Kidney (tissue), 14 donors: ENCODE data around the gene MRFAP1. TPM values are rescaled to one million over a fixed set of nuclear protein-coding genes. Genes with fewer than 3 reads are reported as not detected.
"Not testable (repeated sequence)": the region's sequence is repeated elsewhere in the genome, so short reads cannot be mapped to it uniquely, and the experiment has no call there.

Experiments used
- DNase-seq, 5 donors: peaks; one replicate each; pipeline ENCODE4 v3.0.0-alpha.2; 2013 to 2020
- FAIRE-seq: peaks from 2 replicates; lab custom pipeline; 2012; peaks lifted over from hg19 to GRCh38; lab: Jason Lieb, UNC
- H3K27ac ChIP-seq, 2 donors: one replicate each; pipeline ENCODE4 v1.7.0; 2013; ENCODE audit warnings: low read depth in 2 of 2, low read length in 2 of 2, inconsistent platforms in 1 of 2
- H3K27me3 ChIP-seq: one replicate; pipeline ENCODE4 v1.7.1; 2013; ENCODE audit warnings: low read length, inconsistent platforms; ENCODE audit not compliant: control insufficient read depth, insufficient read depth
- H3K36me3 ChIP-seq, 3 donors: one replicate each; pipeline versions ENCODE4 v1.7.0 to v1.7.1; 2013; ENCODE audit warnings: low read length in 3 of 3, control low read depth in 1 of 3, inconsistent platforms in 1 of 3; ENCODE audit not compliant: insufficient read depth in 3 of 3, control insufficient read depth in 2 of 3
- H3K4me1 ChIP-seq, 3 donors: one replicate each; pipeline versions ENCODE4 v1.7.0 to v1.7.1; 2013; ENCODE audit warnings: low read length in 3 of 3, inconsistent platforms in 1 of 3, low read depth in 1 of 3; ENCODE audit not compliant: control insufficient read depth in 2 of 3, insufficient read depth in 2 of 3
- H3K4me3 ChIP-seq, 3 donors: one replicate each; pipeline versions ENCODE4 v1.7.0 to v1.8.1; 2013; ENCODE audit warnings: low read length in 3 of 3, control low read depth in 1 of 3, inconsistent platforms in 1 of 3
- H3K9ac ChIP-seq, 3 donors: one replicate each; pipeline versions ENCODE4 v1.7.0 to v1.7.1; 2013; ENCODE audit warnings: low read length in 3 of 3, control low read depth in 1 of 3, inconsistent platforms in 1 of 3
- H3K9me3 ChIP-seq, 3 donors: one replicate each; pipeline versions ENCODE4 v1.7.0 to v1.7.1; 2013; ENCODE audit warnings: low read length in 3 of 3, control low read depth in 1 of 3, inconsistent platforms in 1 of 3; ENCODE audit not compliant: control insufficient read depth in 2 of 3, insufficient read depth in 1 of 3
- intact Hi-C: fragments of 100-400 bp; cut with DNase I; formaldehyde crosslinking; loops from one replicate; pipeline ENCODE4 v1.11.1; 2022
- polyA plus RNA-seq: library from polyadenylated mRNA; stranded (reverse); fragments of 350-450 nt; fragmentation: Illumina TruSeq; extraction: RNeasy Lipid Tissue Mini Kit (QIAGEN cat#74804); gene quantifications from one replicate; pipeline ENCODE4 v1.2.3, GENCODE V29; 2014; ENCODE audit warnings: low read depth, low replicate concordance; ENCODE audit not compliant: insufficient read depth
- total RNA-seq: library from RNA; stranded (reverse); fragmentation: NEBNext Ultra II Directional; extraction: Animal tissue kit (Norgen Biotek cat#: 25700); gene quantifications from one replicate; pipeline ENCODE4 v1.2.1, GENCODE V29; 2021
- TF ChIP-seq, protein P1 (sequence below): IDR thresholded peaks from 3 replicates; pipeline ENCODE4 v1.5.1; 2012; ENCODE audit warnings: mild to moderate bottlenecking, moderate library complexity, borderline replicate concordance; ENCODE audit not compliant: insufficient read depth; ENCODE audit errors: extremely low read depth
- donor health status: control.
- donor health status: control.
- donor health status: control.
- donor health status: control.
- donor health status: control.
- donor health status: DM: yes; HTN: yes; CAD: no.
- donor health status: Normal renal cell carcinoma (clear cell type).

MRFAP1 gene
- total and polyA plus RNA-seq, 2 donors from 2014 or later, result 264 to 406 TPM

GRCh38 chr4:6671648-6672047 is 31.2 kb downstream of the MRFAP1 start:
- Histone ChIP-seq H3K9me3 (no peaks in the 10 kb centered on the region), H3K4me1 (peaks cover 6 to 21% (median 14%) of the 10 kb centered on the region in 3 donors), H3K27ac (no peak overlapping the region), H3K9ac (no peak overlapping the region), H3K27me3 (no peaks in the 10 kb centered on the region), H3K4me3 (no peak overlapping the region), H3K36me3 (peaks cover 0 to 2% (median 0%) of the 10 kb centered on the region in 3 donors)
- no peak for DNase-seq
- FAIRE-seq, result no peak
- TF ChIP-seq, protein P1, sequence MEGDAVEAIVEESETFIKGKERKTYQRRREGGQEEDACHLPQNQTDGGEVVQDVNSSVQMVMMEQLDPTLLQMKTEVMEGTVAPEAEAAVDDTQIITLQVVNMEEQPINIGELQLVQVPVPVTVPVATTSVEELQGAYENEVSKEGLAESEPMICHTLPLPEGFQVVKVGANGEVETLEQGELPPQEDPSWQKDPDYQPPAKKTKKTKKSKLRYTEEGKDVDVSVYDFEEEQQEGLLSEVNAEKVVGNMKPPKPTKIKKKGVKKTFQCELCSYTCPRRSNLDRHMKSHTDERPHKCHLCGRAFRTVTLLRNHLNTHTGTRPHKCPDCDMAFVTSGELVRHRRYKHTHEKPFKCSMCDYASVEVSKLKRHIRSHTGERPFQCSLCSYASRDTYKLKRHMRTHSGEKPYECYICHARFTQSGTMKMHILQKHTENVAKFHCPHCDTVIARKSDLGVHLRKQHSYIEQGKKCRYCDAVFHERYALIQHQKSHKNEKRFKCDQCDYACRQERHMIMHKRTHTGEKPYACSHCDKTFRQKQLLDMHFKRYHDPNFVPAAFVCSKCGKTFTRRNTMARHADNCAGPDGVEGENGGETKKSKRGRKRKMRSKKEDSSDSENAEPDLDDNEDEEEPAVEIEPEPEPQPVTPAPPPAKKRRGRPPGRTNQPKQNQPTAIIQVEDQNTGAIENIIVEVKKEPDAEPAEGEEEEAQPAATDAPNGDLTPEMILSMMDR, result no peak
- intact Hi-C loops, result no loop called here

DNA sequence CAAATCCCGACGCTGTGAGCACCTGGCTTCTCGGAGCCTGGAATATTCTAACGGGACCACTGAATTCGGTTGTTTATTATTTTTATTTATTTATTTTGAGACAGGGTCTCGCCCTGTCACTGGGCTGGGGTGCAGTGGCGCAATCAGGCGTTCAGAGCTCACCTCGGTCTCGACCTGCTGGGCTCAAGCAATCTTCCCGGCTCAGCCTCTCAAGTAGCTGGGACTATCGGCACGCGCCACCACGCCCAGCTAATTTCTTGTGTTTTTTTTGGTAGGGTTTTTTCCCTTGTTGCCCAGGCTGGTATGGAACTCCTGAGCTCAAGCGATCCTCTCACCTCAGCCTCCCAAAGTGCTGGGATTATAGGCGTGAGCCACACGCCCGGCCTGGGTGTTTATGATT is 31.6 kb downstream of the MRFAP1 start:
- peaks cover 0 to 2% (median 0%) of the 10 kb centered on the region in 3 donors for H3K36me3 ChIP-seq
- FAIRE-seq, result no peak
- H3K4me3 ChIP-seq, result no peak overlapping the region
- H3K4me1 ChIP-seq, result peaks cover 6 to 23% (median 14%) of the 10 kb centered on the region in 3 donors
- no peaks in the 10 kb centered on the region for H3K27me3 ChIP-seq
- no peak overlapping the region for H3K9ac ChIP-seq
- intact Hi-C loops, result no loop called here
- DNase-seq, result no peak
- H3K27ac ChIP-seq, result no peak overlapping the region
- H3K9me3 ChIP-seq, result no peaks in the 10 kb centered on the region
- TF ChIP-seq, protein P1, result no peak

GRCh38 chr4:6672541-6673190 is 32.2 kb downstream of the MRFAP1 start:
- H3K9ac ChIP-seq, H3K36me3 ChIP-seq, H3K27me3 ChIP-seq, FAIRE-seq, H3K27ac ChIP-seq, intact Hi-C loops, H3K4me3 ChIP-seq, H3K9me3 ChIP-seq: not testable (repeated sequence)
- H3K4me1 ChIP-seq, result peaks cover 6 to 23% (median 14%) of the 10 kb centered on the region in 3 donors
- DNase-seq, result peak in 1 of 5 donors; percentile 76

GRCh38 chr4:6673191-6673659 is 32.7 kb downstream of the MRFAP1 start:
- FAIRE-seq, H3K27me3 ChIP-seq, intact Hi-C loops, H3K9me3 ChIP-seq, H3K36me3 ChIP-seq: not testable (repeated sequence)
- Histone ChIP-seq H3K9ac (peak overlapping the region; percentile 67 to 89 (median 71)), H3K4me3 (peak overlapping the region; percentile 68 to 94 (median 85)), H3K27ac (peak overlapping the region; percentile 77 to 82), H3K4me1 (peaks cover 6 to 23% (median 14%) of the 10 kb centered on the region in 3 donors)
- peak in 2 of 5 donors; percentile 52 to 54 for DNase-seq
